ENCODE data around the gene TBC1D2. TPM values are rescaled to one million over a fixed set of nuclear protein-coding genes. Genes with fewer than 3 reads are reported as not detected.

The TBC1D2 gene
- total and polyA plus RNA-seq, 10 of the 15 experiments (the other 5 are each of a cell fraction or from before 2014, with no cell fraction given): 0.04 to 1.6 (median 1.1) TPM

DNA sequence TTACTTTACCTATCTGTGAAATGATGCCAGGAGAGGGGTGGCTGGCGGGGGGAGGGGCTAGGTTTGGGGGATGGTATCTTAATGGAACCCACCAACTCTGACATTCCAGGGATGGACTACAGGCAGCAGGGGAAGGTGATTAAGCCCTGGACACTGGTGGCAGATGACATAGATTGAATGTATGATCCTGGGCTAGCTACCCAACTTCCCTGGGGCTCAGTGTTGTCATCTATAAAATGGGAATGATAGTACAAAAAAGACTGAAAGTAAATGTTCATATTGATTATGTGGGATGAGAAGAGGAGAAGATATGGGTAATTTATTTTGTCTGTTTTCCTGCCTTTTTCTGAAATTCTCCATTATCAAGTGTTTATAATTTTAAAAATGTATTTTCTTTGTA is 69.2 kb downstream of the TBC1D2 start:
- DNase-seq (ENCODE audit: low read depth, low spot score): no peak
- Histone ChIP-seq H4K20me1 (ENCODE audit: control insufficient read depth, insufficient read depth) (no peaks in the 10 kb centered on the region), H3K36me3 (ENCODE audit: control insufficient read depth in 2 of 2, insufficient read depth in 2 of 2, low read length in 1 of 2) (no peaks in the 10 kb centered on the region), H3K4me1 (ENCODE audit: control insufficient read depth, insufficient read depth, low read length) (no peaks in the 10 kb centered on the region; the same call in 1 of the 2 replicates), H2AFZ (ENCODE audit: control insufficient read depth, low read depth, low read length) (no peak overlapping the region), H3K4me2 (ENCODE audit: control insufficient read depth, insufficient read depth) (no peak overlapping the region), H3K27me3 (replicated peaks in 1 of 2; ENCODE audit: control insufficient read depth in 2 of 2, insufficient read depth in 2 of 2, low read length in 1 of 2) (no peaks in the 10 kb centered on the region; a peak in 2 of 4 replicates), H3K27ac (ENCODE audit: control insufficient read depth, insufficient read depth) (no peak overlapping the region), H3K79me2 (ENCODE audit: control insufficient read depth, insufficient read depth, low read length) (no peaks in the 10 kb centered on the region), H3K9ac (ENCODE audit: control insufficient read depth, insufficient read depth, low read length) (no peak overlapping the region), H3K9me3 (replicated peaks; ENCODE audit: control insufficient read depth, insufficient read depth, low read length) (no peaks in the 10 kb centered on the region), H3K4me3 (no peak overlapping the region)
- FAIRE-seq: no peak
- CTCF ChIA-PET: no interaction called here
- in situ Hi-C loops (cut with MboI): no loop called here
- TF ChIP-seq ETV6 (conservative IDR thresholded peaks at IDR 0.05 in 1 of 2, IDR thresholded peaks at IDR 0.05 in 1 of 2; ENCODE audit: borderline replicate concordance in 1 of 2, low read depth in 1 of 2) (no peak), SPI1 (IDR thresholded peaks at IDR 0.05; ENCODE audit: borderline replicate concordance, insufficient read depth, low read depth, low read length) (no peak), RCOR1 (conservative IDR thresholded peaks at IDR 0.05; ENCODE audit: low read depth, low read length) (no peak), E2F8 (IDR thresholded peaks at IDR 0.05; ENCODE audit: low read depth, partially characterized antibody) (no peak), FOXK2 (IDR thresholded peaks at IDR 0.05) (no peak), NR2C2 (IDR thresholded peaks at IDR 0.05; ENCODE audit: borderline replicate concordance, control insufficient read depth, insufficient read length, low read depth) (no peak), CHD1 (IDR thresholded peaks at IDR 0.05; ENCODE audit: low read depth, low read length) (no peak), SUPT20H (IDR thresholded peaks at IDR 0.05; ENCODE audit: borderline replicate concordance, control insufficient read depth, low read depth, low read length) (no peak)
- RAD21 ChIA-PET (ENCODE audit: unreplicated experiment): no interaction called here
- POLR2A ChIA-PET: no interaction called here
- ATAC-seq: no peak
- intact Hi-C loops (cut with micrococcal nuclease; ENCODE audit: unreplicated experiment): no loop called here
- 33% methylated on average over 1 of the region's 1 CpG for WGBS (ENCODE audit: insufficient coverage, insufficient replicate concordance, low lambda C conversion rate, missing lambda C conversion rate)
- SMC1A ChIA-PET (ENCODE audit: uncharacterized antibody, unreplicated experiment): interaction anchor here (0.7 kb wide), 1 partner anchor 113 kb away, joined by 3 read pairs; no protein-coding TSS in a partner anchor
- no TSS peak for BruUV-seq (replicated peaks)
